GM21717 (cell line): ENCODE measurements around the gene RAPGEF1.
"Not testable (repeated sequence)": the region's sequence is repeated elsewhere in the genome, so short reads cannot be mapped to it uniquely, and the experiment has no call there.

Experiments
- ATAC-seq: cut with Tn5 transposase; IDR thresholded peaks from one replicate; pipeline ENCODE4 v1.9.1; 2021; ENCODE audit warnings: mild to moderate bottlenecking, moderate library complexity; ENCODE audit not compliant: unreplicated experiment

The RAPGEF1 gene

DNA sequence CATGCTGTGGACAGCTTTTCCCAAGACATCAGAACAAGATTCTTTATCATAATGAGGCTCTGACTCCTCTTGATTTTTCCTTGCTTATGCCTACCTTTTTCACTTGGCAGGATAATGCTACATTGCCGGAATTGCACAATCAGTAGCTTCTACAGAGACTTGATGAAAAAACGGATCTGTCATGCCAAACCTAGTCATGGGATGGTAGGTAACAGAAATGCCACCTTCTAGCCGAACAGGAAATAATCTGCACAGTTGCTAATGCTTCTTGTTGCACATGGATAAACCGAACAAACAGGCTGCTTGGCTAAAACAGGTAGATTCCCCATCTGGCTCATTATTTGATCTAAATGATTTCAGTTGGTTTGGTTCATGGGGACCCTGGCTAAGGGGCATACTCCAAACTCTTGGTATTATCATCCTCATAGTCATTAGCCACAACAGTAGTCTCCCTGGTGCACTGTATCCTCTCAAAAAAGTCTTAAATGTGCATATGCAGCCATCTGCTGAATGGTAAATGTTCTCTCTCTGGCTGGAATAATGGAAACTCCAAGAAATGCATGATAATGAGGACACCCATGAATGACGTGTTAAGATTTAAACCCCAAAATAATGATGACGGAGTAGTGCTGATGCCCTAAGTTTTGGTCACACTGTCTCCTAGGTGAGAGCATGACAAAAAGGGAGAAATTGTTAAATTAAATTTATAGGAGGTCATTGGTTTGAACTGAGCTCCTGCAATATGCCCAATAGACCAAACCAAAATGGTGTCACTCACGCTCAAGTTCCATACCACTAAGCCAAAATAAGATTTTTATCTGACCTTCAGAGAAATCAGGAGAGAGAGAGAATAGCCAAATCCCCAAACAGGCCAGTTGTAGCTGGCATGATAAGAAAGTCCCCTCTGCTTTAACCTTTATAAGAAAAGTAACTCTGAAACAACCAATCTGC lies 47.0 kb downstream of the RAPGEF1 start:
- no peak for ATAC-seq

DNA sequence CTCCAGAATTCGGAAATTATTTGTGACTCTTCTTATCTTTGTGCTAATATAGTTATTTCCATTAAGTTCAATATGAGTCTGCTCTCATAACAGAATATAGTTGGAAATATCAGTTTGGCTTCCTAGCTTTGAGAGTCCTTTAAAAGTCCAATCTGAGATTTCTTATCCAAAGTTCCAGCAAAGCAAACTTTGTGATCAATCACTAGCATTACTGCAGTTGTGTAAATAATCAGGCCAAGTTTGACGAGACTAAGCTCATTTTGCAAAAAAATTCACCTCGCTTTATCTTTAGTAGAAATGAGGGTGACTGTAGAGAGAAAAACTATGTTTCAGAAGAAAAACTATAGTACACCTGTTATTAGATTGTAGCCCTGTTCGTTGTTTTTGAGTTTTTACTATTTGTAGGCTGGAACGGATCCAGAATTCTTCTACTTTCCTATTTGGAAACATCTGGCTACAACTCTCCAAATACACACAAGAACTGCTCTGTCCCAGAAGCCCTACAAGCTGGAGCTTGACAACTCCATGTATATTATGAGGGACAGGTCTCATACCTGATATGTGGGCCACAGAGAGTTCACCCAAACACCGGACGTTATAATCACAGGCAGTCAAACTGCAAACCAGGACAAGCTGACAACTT lies 47.8 kb downstream of the RAPGEF1 start:
- no peak for ATAC-seq

DNA sequence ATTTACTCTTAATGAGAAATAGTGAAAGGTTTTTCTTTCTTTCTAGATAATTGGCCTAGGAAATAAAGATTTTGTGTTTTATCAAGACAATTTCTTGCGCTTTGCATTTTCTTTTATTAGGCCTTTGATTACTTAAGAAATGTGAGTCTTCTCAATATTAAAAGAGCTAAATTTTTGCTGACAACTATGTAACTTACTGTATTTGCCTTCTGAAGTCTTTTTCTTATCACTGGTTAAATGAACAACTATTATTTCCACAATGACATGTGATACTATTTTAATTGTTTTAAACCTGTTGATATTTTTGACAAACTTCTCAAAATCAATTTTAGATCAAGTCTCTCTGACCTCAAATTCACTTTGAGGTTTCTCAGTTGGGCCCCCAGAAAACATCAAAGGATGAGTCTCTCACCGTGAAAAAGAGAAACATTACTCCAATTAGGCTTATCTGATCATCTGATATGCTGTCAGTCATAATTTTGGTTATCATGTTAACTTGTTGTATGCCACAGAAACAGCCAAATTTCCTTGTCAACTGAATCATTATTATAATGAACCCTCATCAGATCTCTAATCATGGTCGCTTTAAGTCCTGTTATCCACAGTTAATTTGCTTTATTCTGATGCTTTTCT lies 48.8 kb downstream of the RAPGEF1 start:
- ATAC-seq, result no peak

DNA sequence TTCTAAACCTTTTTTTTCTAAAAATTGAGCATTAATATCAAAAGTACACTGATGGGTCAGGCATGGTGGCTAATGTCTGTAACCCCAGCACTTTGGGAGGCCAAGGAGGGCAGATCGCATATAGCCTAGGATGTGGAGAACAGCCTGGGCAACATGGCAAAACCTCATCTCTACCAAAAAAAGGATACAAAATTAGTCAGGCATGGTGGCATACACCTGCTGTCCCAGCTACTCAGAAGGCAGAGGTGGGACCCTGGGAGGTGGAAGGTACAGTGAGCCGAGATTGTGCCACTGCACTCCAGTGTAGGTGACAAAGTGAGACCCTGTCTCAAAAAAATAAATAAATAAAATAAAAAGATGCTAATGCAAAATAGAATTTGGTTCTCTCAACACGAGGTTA lies 49.4 kb downstream of the RAPGEF1 start:
- no peak for ATAC-seq

DNA sequence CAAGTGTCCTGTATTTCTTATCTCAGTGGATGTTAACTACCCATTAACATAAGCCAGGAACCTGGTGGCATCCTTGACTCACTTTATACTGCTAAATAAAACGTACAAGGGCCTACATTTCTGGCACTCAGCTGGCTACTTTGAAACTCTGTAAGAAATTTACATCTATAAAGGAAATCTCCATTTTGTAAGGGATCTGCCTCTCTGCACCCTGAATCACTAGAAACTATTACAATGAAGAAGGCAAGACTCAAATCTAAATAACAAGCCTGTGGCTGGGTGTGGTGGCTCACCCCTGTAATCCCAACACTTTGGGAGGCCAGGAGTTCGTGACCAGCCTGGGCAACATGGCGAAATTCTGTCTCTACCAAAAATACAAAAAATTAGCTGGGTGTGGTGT lies 51.5 kb downstream of the RAPGEF1 start:
- no peak for ATAC-seq

DNA sequence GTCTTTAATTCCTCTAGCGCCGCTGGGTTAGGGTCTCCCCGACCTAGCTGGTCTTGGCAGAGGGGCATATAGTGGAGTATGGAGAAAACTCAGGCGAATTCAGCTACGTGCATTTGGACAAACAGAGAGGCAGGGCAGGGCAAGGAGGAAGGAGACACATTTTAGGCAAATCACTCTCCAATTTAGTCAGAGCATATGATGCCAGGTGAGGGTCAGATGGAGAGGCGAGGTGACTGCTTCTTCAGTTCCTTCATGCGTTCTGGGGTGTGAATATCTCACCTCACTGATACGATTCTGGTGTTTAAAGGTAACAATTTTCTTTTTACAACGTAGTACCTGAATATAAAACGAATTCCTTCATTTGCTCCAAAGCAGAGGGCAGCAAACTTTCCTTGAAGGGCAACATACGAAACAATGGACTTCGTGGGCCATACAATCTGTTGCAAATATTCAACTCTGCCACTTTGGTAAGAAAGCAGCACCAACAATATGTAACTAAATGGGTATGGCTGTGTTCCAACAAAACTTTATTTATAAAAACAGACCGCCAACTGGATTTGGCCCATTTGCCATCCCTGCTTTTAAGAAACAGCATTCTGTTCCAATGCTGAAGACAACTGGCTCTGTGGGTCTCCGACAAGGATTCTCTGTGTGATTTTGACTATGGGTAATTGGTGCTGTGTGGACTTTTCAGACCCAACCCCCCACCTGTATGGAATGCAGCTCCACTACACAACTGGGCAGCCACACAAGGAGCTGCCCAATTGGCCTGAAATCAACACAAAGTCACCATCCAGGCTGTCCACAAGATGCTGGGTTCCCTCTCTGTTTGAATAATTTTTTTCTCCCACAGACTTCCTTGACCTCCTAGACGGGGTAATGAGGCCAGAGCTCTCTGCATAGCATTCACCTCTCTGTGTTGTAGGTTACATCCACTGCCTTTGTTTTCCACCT lies 53.8 kb downstream of the RAPGEF1 start:
- no peak for ATAC-seq

DNA sequence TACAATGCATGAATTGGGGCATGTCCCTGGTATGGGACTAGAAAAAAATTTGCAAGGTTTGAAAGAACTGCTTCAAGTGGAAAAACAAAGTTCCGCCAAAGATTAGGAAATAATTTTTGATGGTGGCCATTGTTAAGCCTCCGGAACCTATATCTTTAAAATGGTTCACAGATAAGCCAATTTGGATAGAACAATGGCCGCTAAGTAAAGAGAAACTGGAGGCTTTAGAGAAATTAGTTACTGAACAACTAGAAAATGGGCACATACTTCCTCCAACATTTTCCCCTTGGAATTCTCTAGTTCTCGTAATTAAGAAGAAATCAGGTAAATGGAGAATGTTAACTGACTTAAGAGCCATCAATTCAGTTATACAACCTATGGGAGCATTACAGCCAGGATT lies 56.8 kb downstream of the RAPGEF1 start:
- not testable (repeated sequence) for ATAC-seq

DNA sequence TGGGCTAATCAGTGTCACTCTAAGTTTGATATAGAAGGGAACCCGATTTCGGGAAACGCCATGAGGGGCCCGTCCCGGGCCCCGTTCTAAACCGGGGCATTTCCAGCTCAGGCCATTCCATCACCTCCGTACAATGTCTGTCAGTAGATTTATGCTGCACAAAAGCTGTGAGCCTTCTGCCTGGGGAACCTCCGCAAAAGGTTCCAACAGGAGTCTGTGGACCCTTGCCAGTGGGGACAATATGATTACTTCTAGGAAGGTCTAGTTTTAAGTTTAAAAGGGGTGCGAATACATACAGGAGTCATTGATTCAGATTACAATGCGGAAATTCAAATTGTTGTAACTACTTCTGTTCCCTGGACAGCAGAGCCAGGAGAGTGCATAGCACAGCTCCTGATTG lies 57.6 kb downstream of the RAPGEF1 start:
- no peak for ATAC-seq

DNA sequence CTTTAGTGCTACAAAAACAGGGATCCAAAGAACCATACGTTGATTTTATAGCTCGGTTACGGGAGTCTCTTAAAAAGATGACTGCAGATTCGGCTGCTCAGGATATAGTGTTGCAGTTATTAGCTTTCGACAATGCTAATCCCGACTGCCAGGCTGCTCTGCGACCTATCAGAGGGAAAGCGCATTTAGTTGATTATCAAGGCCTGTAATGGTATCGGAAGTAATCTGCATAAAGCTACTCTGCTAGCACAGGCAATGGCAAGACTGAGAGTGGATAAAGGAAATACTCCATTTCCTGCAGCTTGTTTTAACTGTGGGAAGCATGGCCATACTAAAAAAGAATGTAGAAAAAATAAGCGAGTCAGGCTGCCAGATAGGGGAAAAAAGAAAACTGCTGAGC lies 58.0 kb downstream of the RAPGEF1 start:
- not testable (repeated sequence) for ATAC-seq

DNA sequence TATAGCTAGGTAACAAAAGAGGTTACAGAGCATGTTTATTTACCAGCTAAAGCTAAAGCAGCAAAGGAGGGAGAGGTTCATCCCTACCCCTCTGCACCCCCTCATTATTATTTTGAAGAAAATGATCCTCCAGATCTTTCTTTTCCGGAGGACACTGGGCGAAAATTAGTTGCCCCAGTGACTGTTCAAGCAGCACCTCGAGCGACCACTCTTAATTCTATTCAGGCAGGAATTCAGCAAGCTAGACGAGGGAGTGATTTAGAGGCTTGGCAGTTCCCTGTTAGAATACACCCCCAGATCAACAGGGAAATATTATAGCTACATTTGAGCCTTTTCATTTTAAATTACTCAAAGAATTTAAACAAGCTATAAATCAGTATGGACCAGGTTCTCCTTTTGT lies 58.8 kb downstream of the RAPGEF1 start:
- not testable (repeated sequence) for ATAC-seq

DNA sequence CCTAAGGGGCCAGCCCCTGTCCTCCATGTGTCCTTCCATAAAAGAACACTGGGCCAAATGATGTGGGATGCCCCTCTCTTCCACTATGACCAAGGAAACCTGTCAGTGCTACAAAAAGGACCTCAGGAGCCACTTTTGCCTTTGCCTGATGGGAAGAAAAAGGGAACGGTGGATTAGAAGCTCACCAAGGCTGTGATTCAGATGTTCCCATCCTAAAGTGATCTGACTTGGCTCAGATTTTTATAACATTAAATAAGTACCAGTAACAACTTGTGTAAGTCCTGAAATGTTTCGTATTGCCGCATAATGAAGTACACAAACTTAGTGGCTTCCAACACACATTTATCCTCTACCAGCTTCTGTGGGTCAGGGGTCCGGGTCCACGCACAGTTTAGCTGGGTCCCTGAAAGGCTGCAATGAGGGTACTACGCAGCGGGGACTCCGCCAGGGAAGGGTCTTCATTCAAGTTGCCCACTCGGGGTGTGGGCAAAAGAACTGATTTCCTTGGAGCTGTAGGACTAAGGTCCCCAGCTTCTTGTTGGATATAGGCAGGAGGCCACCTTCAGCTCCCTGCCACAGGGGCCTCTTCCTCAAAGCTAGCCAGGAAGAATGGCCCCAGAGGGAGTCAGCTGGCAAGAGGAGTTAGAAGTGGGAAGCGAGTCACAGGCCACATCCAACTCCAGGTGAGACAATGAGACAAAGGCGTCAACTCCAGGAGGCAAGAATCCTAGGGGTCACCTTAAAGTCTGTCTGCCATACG lies 60.4 kb downstream of the RAPGEF1 start:
- no peak for ATAC-seq

DNA sequence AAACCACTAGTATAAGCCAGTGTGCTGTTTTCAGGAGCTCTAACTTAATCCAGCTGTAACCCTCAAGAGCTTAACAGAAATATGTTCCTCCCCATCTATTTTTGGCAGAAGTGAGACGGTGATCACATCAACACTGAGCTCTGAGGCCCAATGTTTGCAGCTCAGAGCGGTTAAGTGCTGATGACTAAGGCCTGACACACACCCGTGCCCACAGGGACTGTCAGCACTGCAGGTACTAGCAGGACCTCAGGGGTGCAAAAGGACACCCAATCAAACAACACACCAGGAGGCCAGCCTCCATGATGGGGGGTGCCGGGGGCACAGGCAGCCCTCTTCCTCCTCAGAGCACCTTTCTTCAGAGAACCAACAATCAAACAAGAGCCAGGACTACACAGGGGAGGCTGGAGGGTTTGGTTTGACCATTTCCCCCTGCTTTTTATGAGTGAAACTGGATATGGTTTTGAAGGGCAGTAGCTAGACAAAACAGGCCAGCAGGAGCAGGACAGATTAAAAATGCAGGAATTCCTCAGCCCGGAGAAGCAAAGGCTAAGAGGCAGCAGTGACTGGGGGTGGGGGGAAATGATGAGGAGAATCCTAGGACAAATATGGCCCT lies 61.3 kb downstream of the RAPGEF1 start:
- peak; percentile 79 for ATAC-seq

DNA sequence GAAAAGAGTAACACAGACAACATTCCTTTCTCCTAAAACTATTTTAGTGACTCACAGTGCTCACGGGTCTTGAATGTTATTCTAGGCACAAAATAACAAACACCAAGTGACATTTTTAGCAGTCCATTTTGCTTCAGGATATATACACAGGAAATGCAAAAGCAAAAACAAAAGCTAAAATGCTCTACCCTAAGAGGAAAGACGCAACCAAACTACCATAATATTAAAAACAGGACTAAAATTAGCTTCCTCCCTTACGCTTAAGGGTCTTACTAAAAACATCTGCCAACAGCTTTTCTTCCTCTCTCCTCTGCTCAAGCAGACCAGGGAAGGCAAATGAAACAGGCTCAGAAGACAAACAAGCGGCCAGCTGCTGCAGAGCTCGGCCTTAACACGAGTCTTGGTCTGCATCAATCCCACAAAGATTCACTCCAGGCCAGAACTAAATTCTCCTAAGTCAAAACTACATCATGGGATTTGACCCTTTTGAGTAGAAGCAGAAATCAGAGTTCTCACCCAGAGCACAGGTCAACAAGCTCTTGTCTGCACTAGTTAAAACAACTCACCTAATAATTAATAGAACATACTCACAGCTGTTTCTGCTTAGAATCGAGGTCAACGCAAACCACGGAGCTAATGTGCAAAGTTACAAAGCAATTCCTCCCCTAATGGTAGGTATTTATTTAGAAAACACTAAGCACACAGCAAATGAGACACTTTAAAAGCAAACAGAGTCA lies 62.3 kb downstream of the RAPGEF1 start:
- ATAC-seq, result no peak

DNA sequence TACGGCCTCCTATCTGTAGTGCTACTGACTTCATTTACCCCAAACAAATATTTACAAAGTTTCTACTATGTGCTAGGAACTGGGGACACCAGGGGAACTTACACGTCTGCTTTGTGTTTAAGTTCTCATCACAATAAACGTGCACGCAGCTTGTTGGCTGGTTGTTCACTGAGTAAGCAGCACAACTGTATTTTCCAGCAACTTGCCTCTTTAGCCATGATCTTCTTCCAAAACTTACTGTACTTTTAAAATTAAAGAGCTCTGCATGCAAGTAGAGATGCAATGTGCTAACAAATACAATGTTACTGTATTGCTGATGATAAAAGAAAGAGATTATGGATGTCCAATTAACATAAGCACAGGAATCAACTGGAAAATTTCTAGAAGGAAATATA lies 62.8 kb downstream of the RAPGEF1 start:
- no peak for ATAC-seq

DNA sequence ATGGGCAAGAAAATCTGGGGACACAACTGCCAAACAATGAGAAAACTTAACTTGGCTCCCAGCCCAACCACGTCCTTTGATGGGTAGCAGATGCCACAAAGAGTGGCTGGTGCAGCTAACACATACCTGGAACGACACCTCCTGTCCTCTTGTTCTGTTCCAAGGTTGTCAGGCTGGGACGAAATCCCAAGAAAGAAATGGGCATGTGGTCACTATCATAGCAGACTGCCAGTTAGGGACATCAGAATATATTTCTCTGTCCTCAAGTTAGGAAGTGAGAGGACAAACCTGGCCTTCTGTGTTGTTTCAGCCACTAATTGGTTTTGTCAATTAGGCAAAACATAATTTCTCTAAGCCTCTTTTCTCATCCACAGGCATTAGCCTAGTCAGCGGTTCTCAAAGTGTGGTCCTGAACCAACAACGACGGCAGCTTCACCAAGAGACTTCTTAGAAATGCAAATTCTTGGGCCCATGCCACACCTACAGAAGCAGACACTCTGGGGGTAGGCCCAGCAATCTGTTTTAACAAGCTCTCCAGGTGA lies 63.4 kb downstream of the RAPGEF1 start:
- no peak for ATAC-seq

DNA sequence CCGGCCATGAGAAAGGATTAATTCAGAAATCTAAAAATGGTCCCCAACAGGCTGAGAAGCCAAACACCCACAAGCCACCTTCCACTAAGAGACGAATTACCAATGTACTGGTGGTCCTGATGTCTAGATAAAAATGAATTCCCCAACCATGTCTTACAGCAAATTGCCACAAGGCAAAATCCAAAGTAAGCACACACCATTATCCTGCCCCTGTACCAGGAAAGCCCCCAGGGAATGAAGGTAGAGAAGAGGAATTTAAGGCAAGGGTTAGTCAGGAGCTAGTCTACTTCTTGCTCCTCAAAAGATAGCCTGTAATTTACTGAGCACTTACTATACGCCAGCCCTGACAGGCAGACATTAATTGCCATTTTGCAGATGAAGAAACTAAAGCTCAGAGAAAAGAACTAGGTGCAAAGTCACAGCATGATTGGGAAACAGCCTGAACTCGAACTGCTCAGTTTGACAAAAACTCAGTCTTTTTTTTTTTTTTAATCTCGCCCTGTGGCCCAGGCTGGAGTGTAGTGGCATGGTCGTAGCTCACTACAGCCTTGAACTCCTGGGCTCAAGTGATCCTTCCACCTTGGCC lies 64.3 kb downstream of the RAPGEF1 start:
- ATAC-seq, result no peak

DNA sequence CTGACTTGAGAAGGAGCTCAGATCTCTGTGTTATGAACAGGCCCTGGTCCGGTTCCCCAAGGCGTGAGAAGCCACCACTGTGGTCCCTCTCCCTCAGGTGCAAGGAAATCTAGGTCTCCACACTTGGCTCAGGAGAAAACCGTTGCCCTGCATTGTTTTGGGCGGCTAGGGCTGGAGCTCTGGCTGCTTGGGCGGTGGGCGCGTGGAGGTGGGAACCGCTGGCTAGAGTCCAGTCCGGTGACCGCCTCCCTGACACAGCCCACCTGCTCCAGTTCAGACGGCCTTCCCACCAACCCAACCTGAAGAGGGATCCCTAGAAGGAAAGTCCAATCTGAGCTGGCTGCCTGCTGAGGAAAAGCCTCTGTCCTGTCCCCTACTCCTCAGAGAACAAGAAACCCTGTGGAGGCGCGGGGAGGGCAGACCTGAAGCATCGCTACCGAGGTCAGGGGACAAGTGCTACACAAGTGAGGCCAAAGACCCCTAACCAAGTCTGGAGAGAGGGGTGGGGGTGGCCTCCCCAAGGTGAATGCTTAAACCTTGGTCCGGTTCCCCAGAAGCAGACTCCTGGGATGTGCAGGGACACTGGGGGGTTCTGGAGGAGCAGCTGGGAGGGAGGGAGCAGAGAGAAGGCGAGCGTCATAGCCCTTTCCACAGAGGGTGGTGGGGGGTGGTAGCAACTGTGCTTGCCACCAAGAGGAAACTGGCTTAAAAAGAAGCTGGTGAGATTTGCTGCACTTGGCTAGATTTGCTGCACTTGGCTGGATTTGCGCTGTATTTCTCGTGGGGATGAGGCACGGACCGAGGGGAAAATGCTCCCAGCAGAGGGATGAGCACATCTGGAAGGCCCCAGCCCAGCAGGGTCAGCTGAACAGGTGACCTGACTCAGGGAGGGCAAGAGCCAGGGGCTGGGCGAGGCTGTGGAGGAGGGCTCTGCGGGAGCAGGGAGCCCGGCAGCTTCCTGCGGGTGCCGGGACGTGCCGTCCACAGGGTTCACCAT lies 65.2 kb downstream of the RAPGEF1 start:
- ATAC-seq, result no peak
